ENCODE data around the gene PRR20C. TPM values are rescaled to one million over a fixed set of nuclear protein-coding genes. Genes with fewer than 3 reads are reported as not detected.
A peak's percentile ranks its signal among the peaks of the same experiment; 100 is the strongest.
"Not testable (repeated sequence)": the region's sequence is repeated elsewhere in the genome, so short reads cannot be mapped to it uniquely, and the experiment has no call there.

The PRR20C gene
- not detected for total RNA-seq
- not detected for polyA plus RNA-seq

DNA sequence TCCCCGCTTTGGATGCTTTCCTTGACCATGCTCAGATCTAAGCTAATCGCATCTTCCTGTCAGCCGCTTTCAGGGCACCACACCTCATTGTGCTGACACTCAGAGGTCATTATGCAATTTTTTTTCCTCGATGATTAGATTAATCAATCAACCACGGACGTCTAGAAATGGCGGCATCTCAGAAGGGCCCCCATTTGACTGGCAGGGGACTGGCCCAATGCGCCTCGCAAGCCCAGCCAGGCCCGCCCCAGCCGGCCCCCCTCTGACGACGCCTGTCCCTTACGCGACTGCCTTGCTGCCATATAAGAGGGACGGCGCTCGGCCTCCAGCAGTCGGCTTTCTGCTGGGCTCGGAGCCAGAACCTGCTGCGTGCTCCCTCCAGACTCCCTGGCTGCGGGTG is at the start of gene PRR20C:
Gene PRR20C, plus strand, starts transcription at position 301 of the 400 bp plus-strand sequence. CDS start 387 bp downstream, outside the sequence.
- not testable (repeated sequence) for H3K27ac ChIP-seq (ENCODE audit: low read depth); H3K4me1 ChIP-seq (ENCODE audit: insufficient read depth); H3K4me3 ChIP-seq (ENCODE audit: low read depth, low read length); DNase-seq (ENCODE audit: extremely low spot score); H3K36me3 ChIP-seq (ENCODE audit: insufficient read depth)
- WGBS = no CpG with 5 or more reads among the region's 22 CpGs

DNA sequence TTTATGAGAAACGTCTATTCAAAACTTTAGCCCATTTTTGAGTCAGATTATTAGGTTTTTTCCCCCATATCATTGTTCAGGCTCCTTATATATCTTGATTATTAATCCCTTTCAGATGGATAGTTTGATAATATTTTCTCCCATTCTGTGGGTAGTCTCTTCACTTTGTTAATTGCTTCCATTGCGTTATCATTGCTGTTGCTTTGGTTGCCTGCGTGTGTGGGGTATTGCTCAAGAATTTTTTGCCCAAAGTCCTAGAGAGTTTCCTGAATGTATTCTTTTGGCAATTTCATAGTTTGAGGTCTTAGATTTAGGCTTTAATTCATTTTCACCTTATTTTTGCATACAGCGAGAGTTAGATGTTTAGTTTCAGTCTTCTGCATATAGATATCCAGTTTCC is 38.9 kb upstream of the PRR20C start:
- no peak for DNase-seq (ENCODE audit: extremely low spot score)
- Histone ChIP-seq H3K36me3 (ENCODE audit: insufficient read depth) (no peaks in the 10 kb centered on the region), H3K4me3 (ENCODE audit: low read depth, low read length) (no peak overlapping the region), H3K27ac (ENCODE audit: low read depth) (no peak overlapping the region), H3K4me1 (ENCODE audit: insufficient read depth) (no peaks in the 10 kb centered on the region)
- WGBS = 93% methylated on average over 4 of the region's 4 CpGs

DNA sequence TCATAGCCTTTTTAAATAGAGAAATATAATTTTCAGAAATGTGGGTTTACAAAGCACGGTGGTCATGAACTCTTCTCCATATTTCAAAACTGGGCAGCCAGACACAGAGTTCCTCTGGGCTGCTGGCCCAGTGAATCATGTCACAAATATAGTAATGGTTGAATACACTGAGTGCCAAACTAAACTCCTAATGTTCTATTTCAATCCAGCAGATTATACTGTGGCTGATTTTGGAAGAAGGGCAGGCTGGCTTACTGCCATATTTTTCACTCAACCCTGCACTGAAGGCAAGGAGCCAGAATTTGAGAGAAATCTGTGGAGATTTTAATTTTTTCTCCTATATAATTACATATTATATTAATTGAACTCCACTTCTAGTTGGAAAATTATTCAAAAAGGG is 30.2 kb upstream of the PRR20C start:
- H3K4me3 ChIP-seq (ENCODE audit: low read depth, low read length) = no peak overlapping the region
- peak; percentile 7 for DNase-seq (ENCODE audit: extremely low spot score)
- H3K36me3 ChIP-seq (ENCODE audit: insufficient read depth) = no peaks in the 10 kb centered on the region
- H3K27ac ChIP-seq (ENCODE audit: low read depth) = no peak overlapping the region
- no peaks in the 10 kb centered on the region for H3K4me1 ChIP-seq (ENCODE audit: insufficient read depth)
- WGBS = 19% methylated on average over 1 of the region's 1 CpG

- no peak overlapping the region for H3K4me3 ChIP-seq (ENCODE audit: low read depth, low read length)
- no peak overlapping the region for H3K27ac ChIP-seq (ENCODE audit: low read depth)
- no peaks in the 10 kb centered on the region for H3K4me1 ChIP-seq (ENCODE audit: insufficient read depth)
- 90% methylated on average over 6 of the region's 6 CpGs for WGBS
- H3K36me3 ChIP-seq (ENCODE audit: insufficient read depth) = no peaks in the 10 kb centered on the region
- no peak for DNase-seq (ENCODE audit: extremely low spot score)
Observed at GRCh38 chr13:57128909-57129308, 25.0 kb upstream of the PRR20C start.

DNA sequence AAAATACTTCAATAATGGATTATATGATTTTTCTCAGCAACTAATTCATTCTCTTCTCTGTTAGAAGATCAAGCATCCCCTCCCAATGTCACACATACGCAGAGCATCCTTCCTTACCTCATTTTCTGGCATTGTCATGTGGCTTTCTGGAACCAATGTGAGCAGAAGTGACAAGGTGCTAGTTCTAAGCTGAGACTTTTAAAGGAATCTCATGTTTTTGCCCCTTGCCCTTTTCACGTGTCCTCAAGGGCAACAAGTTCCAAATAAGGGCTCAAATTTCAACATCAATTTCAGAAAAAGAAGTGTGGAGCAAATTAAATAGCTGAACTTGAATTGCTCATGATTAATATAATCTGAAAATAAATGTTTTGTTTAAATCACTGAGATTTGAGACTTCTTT is 17.8 kb upstream of the PRR20C start:
- Histone ChIP-seq H3K36me3 (ENCODE audit: insufficient read depth) (no peaks in the 10 kb centered on the region), H3K27ac (ENCODE audit: low read depth) (no peak overlapping the region), H3K4me3 (ENCODE audit: low read depth, low read length) (no peak overlapping the region), H3K4me1 (ENCODE audit: insufficient read depth) (no peaks in the 10 kb centered on the region)
- no peak for DNase-seq (ENCODE audit: extremely low spot score)
- WGBS = 49% methylated on average over 2 of the region's 2 CpGs

DNA sequence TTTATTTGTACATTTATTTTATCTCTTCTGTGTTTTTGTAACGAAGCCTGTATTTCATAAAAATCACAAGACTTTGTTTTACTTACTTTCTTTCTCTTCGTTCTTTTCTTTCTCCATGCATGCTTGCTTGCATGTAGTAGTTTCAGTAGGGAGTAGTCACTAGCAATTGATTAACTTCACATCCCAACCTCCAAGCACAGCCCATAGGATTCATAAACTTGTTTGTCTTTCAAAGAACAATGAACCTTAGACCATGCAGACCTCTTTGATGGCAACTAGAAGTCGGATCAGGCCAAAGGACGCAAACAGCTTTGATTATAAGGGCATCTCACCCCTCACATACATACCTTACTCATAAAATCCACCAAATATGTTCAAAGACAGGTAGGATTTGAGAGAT is 16.3 kb upstream of the PRR20C start:
- Histone ChIP-seq H3K4me3 (ENCODE audit: low read depth, low read length) (no peak overlapping the region), H3K4me1 (ENCODE audit: insufficient read depth) (no peaks in the 10 kb centered on the region), H3K27ac (ENCODE audit: low read depth) (no peak overlapping the region), H3K36me3 (ENCODE audit: insufficient read depth) (no peaks in the 10 kb centered on the region)
- no peak for DNase-seq (ENCODE audit: extremely low spot score)
- 76% methylated on average over 4 of the region's 4 CpGs for WGBS

GRCh38 chr13:57138988-57139387 is 14.9 kb upstream of the PRR20C start:
- 96% methylated on average over 5 of the region's 5 CpGs for WGBS
- no peaks in the 10 kb centered on the region for H3K36me3 ChIP-seq (ENCODE audit: insufficient read depth)
- no peak for DNase-seq (ENCODE audit: extremely low spot score)
- no peak overlapping the region for H3K27ac ChIP-seq (ENCODE audit: low read depth)
- H3K4me3 ChIP-seq (ENCODE audit: low read depth, low read length) = no peak overlapping the region
- H3K4me1 ChIP-seq (ENCODE audit: insufficient read depth) = no peaks in the 10 kb centered on the region

DNA sequence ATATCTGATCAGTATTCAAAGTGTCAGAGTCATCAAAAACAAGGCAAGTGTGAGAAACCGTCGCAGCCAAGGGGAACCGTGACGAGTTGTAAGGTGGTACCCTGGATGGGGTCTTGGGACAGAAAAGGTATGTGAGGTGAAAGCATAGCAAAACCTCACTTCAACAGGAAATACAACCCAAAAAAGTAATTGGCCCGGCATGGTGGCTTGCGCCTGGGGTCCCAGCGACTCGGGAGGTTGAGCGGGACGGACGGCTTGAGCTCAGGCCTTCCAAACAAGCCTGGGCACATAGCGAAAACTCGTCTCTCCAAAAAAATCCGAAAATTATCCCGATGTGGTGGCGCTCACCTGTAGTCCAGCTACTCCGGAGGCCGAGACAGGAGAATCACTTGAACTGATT is 14.1 kb upstream of the PRR20C start:
- H3K27ac ChIP-seq (ENCODE audit: low read depth); H3K36me3 ChIP-seq (ENCODE audit: insufficient read depth); DNase-seq (ENCODE audit: extremely low spot score); H3K4me3 ChIP-seq (ENCODE audit: low read depth, low read length); H3K4me1 ChIP-seq (ENCODE audit: insufficient read depth): not testable (repeated sequence)
- 92% methylated on average over 14 of the region's 18 CpGs for WGBS

GRCh38 chr13:57140235-57140968 is 13.5 kb upstream of the PRR20C start, which contains the start of gene PRR20A:
Gene PRR20A, plus strand, starts transcription at chr13:57140918. Its CDS starts 387 bp downstream, at chr13:57141305.
- H3K36me3 ChIP-seq (ENCODE audit: insufficient read depth); DNase-seq (ENCODE audit: extremely low spot score); H3K4me1 ChIP-seq (ENCODE audit: insufficient read depth); H3K4me3 ChIP-seq (ENCODE audit: low read depth, low read length); H3K27ac ChIP-seq (ENCODE audit: low read depth): not testable (repeated sequence)
- 92% methylated on average over 13 of the region's 34 CpGs for WGBS

- not testable (repeated sequence) for H3K4me3 ChIP-seq (ENCODE audit: low read depth, low read length); H3K4me1 ChIP-seq (ENCODE audit: insufficient read depth); H3K27ac ChIP-seq (ENCODE audit: low read depth); H3K36me3 ChIP-seq (ENCODE audit: insufficient read depth); DNase-seq (ENCODE audit: extremely low spot score)
- no CpG with 5 or more reads among the region's 22 CpGs for WGBS
Observed at GRCh38 chr13:57147188-57147587, 6.7 kb upstream of the PRR20C start, which contains the start of gene PRR20B. Gene PRR20B, plus strand, starts transcription at chr13:57147488. Its CDS starts 387 bp downstream, at chr13:57147875.

GRCh38 chr13:57148106-57148505 is 5.8 kb upstream of the PRR20C start:
- WGBS = 96% methylated on average over 6 of the region's 14 CpGs

DNA sequence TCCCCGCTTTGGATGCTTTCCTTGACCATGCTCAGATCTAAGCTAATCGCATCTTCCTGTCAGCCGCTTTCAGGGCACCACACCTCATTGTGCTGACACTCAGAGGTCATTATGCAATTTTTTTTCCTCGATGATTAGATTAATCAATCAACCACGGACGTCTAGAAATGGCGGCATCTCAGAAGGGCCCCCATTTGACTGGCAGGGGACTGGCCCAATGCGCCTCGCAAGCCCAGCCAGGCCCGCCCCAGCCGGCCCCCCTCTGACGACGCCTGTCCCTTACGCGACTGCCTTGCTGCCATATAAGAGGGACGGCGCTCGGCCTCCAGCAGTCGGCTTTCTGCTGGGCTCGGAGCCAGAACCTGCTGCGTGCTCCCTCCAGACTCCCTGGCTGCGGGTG is 6.5 kb downstream of the PRR20C start, which contains the start of gene PRR20D:
Gene PRR20D, plus strand, starts transcription at position 301 of the 400 bp plus-strand sequence. CDS start 387 bp downstream, outside the sequence.
- DNase-seq (ENCODE audit: extremely low spot score); H3K36me3 ChIP-seq (ENCODE audit: insufficient read depth); H3K4me1 ChIP-seq (ENCODE audit: insufficient read depth); H3K27ac ChIP-seq (ENCODE audit: low read depth); H3K4me3 ChIP-seq (ENCODE audit: low read depth, low read length): not testable (repeated sequence)
- no CpG with 5 or more reads among the region's 22 CpGs for WGBS

More at GRCh38 chr13:57148106-57148505, 5.8 kb upstream of the PRR20C start:
- not testable (repeated sequence) for H3K4me1 ChIP-seq (ENCODE audit: insufficient read depth); H3K36me3 ChIP-seq (ENCODE audit: insufficient read depth); H3K27ac ChIP-seq (ENCODE audit: low read depth); H3K4me3 ChIP-seq (ENCODE audit: low read depth, low read length); DNase-seq (ENCODE audit: extremely low spot score)

DNA sequence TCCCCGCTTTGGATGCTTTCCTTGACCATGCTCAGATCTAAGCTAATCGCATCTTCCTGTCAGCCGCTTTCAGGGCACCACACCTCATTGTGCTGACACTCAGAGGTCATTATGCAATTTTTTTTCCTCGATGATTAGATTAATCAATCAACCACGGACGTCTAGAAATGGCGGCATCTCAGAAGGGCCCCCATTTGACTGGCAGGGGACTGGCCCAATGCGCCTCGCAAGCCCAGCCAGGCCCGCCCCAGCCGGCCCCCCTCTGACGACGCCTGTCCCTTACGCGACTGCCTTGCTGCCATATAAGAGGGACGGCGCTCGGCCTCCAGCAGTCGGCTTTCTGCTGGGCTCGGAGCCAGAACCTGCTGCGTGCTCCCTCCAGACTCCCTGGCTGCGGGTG is 13.0 kb downstream of the PRR20C start, which contains the start of gene PRR20E:
Gene PRR20E, plus strand, starts transcription at position 301 of the 400 bp plus-strand sequence. CDS start 387 bp downstream, outside the sequence.
- not testable (repeated sequence) for H3K4me3 ChIP-seq (ENCODE audit: low read depth, low read length); H3K27ac ChIP-seq (ENCODE audit: low read depth); H3K4me1 ChIP-seq (ENCODE audit: insufficient read depth); DNase-seq (ENCODE audit: extremely low spot score); H3K36me3 ChIP-seq (ENCODE audit: insufficient read depth)
- WGBS = no CpG with 5 or more reads among the region's 22 CpGs

GRCh38 chr13:57191667-57192066 is 37.8 kb downstream of the PRR20C start:
- no peaks in the 10 kb centered on the region for H3K4me1 ChIP-seq (ENCODE audit: insufficient read depth)
- WGBS = 57% methylated on average over 1 of the region's 1 CpG
- no peak overlapping the region for H3K4me3 ChIP-seq (ENCODE audit: low read depth, low read length)
- no peaks in the 10 kb centered on the region for H3K36me3 ChIP-seq (ENCODE audit: insufficient read depth)
- H3K27ac ChIP-seq (ENCODE audit: low read depth) = no peak overlapping the region
- no peak for DNase-seq (ENCODE audit: extremely low spot score)

All from urinary bladder (tissue), 4 donors.